Skin of body (tissue), 2 donors: ENCODE data around the gene OVOL1. TPM values are rescaled to one million over a fixed set of nuclear protein-coding genes. Genes with fewer than 3 reads are reported as not detected.

Source experiments
- DNase-seq: peaks from one replicate; lab custom pipeline; 2025; lab: John Stamatoyannopoulos, UW
- total RNA-seq: library from RNA; depleted of rRNA; stranded (reverse); fragments of >200 nt; gene quantifications from one replicate; pipeline ENCODE4 v1.2.3, GENCODE V29; 2014

The OVOL1 gene
- total RNA-seq, 1 donor from 2014 or later, result 23.3 TPM

- no peak for DNase-seq
Observed at GRCh38 chr11:65790902-65791650, 4.2 kb downstream of the OVOL1 start.

GRCh38 chr11:65791719-65792213 is 4.9 kb downstream of the OVOL1 start:
- DNase-seq, result no peak

DNA sequence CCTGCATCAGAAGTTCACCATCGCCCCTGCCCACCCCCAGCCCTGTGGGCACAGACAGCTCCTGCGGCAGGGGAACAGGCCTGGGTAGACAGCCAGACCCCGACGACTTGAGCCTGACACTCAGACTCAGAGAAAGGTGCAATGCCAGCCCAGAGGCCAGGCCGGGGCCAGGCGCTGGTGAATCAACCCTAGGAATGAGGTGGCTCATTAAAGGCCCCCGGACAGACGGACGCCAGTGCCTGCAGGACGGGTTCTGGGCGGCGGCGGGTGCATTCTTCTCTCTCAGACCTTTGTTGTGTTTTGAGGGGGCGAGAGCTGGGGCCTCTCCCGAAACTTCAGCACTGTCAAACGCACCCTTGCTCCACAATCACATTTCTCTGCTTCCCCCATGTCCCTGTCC is 5.6 kb downstream of the OVOL1 start:
- no peak for DNase-seq

DNA sequence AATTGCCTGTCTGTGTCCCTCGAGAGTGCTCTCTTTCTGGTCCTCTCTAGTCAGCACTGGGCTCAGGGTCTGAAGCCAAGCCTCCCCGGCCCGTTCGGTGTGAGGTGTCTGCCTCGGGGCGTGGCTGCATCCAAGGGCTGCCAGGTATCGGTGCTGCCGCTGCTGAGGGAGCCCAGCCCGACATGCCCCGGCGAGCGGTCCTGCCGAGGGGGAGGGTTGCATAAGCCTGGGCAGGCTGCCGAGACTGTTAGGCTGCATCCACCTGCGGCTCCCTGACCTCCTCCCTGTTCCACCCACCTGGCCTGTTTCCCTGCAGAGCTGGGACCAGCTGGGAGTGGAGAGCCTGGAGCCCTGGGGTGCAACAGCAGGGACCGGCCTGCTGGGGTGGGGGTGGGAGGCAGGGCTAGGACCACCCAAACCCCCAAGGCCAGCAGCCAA is 6.3 kb downstream of the OVOL1 start:
- no peak for DNase-seq

GRCh38 chr11:65793625-65794400 is 7.0 kb downstream of the OVOL1 start:
- no peak for DNase-seq

- no peak for DNase-seq
Observed at GRCh38 chr11:65794570-65795510, 8.0 kb downstream of the OVOL1 start.

DNA sequence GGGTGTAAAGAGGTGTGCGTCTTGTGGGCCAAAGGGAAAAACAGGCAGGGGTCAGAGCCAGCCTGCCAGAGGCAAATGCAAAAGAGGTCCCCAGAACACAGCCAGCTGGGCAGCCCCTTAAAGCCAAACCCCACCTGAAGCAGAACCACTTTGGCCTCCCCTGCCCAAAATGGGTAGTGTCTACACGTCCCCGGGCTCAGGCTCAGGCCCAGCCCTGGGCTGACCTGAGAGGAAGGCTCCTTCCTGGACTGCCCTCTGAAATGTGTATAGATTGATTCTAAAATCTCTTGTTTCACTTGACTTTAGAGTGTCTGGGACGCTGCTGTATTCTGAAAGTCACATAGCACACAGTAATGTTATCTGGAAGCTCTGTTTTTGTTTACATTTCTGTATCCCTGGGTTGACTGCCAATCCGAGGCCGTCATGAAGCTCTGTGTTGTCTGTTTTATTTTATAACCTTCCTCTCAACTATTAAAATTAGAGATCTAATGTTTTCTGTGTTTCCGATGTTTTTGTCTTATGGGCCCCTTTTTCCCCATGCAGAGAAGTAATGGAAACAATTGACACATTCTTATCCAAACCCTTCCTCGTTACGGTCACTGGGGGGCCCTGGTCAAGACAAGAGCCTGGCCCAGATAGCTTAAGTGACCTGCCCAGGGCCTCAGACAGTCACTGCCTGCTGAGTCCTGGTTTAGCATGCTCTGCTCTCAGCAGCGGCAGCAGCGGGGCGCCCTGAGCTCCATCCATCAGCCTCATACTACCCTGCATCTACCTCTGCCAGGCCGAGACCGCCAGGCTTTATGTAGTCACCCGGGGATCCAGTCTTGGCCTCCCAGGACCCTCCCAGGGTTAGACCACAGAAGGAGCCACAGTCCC is 10.1 kb downstream of the OVOL1 start:
- DNase-seq, result no peak

DNA sequence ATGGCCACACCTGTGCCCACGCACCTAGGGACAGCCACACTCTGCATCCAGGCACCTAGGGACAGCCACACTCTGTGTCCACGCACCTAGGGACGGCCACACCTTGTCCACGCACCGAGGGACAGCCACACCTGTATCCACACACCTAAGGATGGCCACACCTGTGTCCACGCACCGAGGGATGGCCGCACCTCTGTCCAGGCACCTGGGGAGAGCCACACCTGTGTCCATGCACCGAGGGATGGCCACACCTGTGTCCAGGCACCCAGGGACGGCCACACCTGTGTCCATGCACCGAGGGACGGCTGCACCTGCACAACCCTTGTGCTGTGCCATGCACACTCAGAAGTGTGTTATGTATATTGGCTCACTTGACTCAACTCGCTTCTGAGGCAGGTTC is 10.8 kb downstream of the OVOL1 start:
- no peak for DNase-seq

GRCh38 chr11:65798882-65799281 is 12.0 kb downstream of the OVOL1 start:
- DNase-seq, result no peak

DNA sequence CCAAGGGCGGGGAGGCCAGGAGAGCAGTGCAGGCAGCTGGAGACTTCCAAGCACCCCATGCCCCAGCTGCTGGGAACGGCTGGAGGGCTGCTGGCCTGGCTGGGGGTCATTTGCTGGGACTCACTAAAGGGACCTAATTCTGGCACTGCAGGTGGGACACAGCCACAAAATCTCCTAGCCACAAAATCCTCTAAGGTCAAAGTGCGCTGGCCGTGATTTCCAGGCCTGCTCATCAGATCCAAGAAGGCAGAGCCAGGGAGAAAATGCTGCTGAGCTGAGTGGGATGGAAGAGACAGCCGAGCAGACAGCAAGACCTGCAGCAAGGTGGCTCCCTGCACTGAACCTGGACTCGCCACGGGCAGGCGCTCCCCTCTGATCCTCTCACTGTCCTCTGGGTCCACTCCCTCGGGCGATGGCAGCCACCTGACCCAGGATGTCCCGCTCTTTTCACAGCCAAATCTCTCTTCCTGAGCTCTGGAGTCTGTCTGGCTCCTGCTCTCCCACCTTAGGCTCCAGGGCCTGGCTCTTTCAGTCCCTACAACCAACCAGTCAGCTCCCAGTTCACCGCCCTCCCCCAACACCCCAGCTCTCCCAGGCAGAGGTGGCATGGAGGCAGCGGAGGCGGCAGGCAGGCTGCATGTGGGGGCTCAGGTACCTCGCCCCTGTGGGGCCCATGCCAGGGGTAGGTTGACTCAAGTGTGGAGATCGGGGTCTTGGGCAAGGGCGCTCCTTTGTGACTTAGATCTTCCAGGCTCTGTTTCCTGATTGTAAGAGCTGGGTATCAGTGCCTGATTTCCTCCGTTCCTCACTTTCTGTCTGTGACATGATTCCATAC is 14.5 kb downstream of the OVOL1 start:
- no peak for DNase-seq

DNA sequence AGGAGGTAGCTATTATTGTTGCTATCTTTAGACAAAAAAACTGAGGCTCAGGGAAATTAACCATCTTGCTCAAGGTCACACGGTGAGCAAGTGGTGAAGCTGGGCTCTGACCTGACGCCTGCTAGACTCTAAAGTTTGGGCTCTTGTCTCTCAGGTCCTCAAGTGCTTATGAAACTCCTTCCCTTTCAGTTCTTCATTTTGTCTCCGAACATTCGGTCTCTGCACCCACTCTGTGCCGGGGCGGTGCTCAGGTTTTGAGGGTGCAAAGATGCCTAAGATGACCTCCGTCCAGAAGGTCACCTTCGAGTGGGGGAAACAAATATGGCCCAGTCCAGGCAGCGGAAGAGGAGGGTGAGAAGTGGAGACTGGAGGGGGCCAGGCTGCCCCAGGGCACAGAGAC is 16.0 kb downstream of the OVOL1 start:
- no peak for DNase-seq

- no peak for DNase-seq
Observed at GRCh38 chr11:65803797-65804492, 17.1 kb downstream of the OVOL1 start.

- no peak for DNase-seq
Observed at GRCh38 chr11:65806979-65807378, 20.1 kb downstream of the OVOL1 start.

GRCh38 chr11:65808744-65809341 is 22.0 kb downstream of the OVOL1 start:
- DNase-seq, result no peak

DNA sequence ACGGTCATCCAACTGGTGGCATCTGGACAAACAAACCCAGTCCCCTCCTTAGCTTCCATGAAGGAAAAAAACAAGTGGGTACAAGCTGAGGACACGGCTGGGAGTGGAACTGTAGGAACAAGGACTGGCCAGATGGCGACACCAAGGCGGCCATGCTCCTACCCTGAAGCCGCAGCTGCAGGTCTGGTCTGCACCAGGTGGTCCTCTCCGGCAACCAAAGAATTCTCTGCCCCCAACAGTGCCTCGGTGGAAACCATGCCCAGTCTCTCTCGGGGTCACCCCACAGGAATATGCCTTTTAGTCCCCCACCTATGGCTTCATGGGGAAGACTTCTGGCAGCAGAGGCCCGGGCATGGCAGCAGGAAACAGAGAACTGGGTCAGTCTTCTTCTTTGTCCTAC is 22.6 kb downstream of the OVOL1 start:
- no peak for DNase-seq

GRCh38 chr11:65810046-65810868 is 23.4 kb downstream of the OVOL1 start:
- no peak for DNase-seq

GRCh38 chr11:65811764-65812475 is 25.1 kb downstream of the OVOL1 start:
- no peak for DNase-seq
